Lung microvascular endothelial cell (primary cell): ENCODE results near the gene ORM2. TPM values are rescaled to one million over a fixed set of nuclear protein-coding genes. Genes with fewer than 3 reads are reported as not detected.
"Not testable (repeated sequence)": the region's sequence is repeated elsewhere in the genome, so short reads cannot be mapped to it uniquely, and the experiment has no call there.

ENCODE experiments used
- DNase-seq, 2 donors: peaks; one replicate each; pipeline versions ENCODE4 v3.0.0 to v3.0.0-alpha.2; 2010; ENCODE audit warnings: low read depth in 2 of 2
- total RNA-seq: library from RNA; depleted of rRNA; stranded (reverse); fragments of >200 nt; gene quantifications from 2 replicates; pipeline ENCODE4 v1.2.1, GENCODE V29; 2014

The ORM2 gene
- not detected in 2 replicates for total RNA-seq

DNA sequence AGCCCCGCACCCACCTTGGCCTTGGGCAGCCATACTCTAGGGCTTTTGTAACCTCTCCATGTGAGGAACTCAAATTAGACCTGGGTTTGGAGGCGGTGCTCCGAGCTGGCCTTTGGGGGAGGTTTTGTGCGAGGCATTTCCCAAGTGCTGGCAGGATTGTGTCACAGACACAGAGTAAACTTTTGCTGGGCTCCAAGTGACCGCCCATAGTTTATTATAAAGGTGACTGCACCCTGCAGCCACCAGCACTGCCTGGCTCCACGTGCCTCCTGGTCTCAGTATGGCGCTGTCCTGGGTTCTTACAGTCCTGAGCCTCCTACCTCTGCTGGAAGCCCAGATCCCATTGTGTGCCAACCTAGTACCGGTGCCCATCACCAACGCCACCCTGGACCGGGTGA is at the start of gene ORM2:
Gene ORM2, plus strand, starts transcription at position 245 of the 398 bp plus-strand sequence. Its CDS starts 36 bp downstream, at position 281.
- not testable (repeated sequence) for DNase-seq

DNA sequence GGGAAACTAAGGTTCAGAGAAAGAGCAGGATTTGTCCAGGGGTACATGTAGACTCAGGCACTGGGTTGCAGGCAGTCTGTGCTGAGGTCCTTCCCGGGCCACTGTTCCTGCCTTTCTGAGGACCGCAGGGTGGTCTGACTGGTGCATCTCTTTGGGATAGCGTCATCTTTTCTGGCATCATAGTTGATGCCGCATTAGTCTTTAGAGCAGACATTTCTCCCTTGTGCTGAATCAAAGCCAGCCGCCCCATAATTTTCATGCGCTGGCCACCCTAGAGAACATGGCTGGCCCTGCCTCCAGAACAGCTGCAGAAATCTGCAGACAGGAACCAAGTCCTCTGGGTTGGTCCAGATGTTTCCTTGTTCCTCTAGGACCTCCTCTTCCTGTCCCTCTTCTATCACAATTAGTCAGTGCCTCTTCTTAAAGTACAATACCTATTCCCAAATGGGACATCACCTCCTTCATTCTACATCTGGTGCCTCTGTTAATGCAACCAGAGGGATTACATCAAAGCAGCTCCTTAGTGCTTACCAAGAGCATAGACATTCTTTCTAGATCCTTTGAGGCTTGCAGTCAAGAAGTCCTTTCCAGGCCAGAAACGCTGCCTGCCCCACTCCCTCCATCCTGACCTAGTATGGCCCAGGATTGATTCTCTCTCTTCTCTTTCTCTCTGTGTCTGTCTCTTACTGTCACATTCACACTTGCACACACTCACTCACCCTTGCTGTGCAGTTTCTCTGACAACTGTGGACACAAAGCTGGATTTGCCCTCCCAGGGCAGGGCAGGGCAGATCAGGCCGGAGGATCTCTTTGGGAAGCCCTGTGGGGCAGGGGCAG is 48.8 kb upstream of the ORM2 start:
- peak in 1 of 2 donors; percentile 46 for DNase-seq

DNA sequence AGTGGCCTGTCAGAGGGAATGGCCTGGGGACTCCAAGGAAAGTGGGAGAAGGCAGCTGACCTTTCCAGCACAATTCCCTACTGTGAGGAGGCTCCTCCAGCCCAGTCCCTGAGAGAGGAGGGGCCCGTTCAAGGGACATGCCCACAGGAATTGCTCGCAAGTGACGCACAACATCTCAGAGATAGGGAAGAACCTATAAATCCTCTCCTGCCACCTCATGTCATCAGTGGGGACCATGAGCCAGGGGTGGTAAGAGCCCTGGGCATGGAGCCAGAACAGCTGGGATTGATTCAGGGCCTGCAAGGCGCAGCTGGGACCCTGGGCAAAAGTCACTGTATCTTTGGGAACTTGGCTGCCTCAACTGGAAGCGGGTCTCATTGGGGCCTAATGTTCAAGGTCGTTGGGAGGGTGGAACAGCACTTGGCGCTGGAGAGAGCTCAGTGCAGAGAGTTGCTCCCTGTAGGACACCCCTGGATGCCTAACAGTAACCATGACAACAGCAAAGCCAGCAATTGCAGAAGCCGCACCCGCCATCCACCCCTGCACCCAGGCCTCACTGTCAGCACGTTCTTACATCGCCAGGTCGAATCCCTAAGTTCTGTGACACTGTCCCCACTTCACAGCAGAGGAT is 48.1 kb upstream of the ORM2 start:
- no peak for DNase-seq

GRCh38 chr9:114282104-114282485 is 47.6 kb upstream of the ORM2 start:
- no peak for DNase-seq

DNA sequence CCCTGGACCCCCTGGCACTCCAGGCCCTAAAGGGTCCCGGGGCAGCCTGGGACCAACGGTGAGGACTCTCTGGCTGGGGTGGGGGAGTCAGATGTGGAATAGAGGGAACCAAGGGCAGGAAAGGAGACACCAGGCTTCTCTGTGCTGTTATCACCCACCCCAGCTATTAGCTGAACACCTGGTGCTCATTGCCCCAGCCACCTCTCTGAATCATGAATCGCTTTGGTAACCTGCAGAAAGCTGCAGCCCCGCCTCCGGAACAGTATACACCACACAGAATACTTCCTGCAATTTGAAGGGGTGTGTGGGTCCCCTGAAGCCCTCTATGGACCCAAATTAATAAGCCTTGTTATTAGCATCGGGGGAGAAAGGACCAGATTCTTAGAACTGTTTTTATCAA is 47.2 kb upstream of the ORM2 start:
- DNase-seq, result no peak

DNA sequence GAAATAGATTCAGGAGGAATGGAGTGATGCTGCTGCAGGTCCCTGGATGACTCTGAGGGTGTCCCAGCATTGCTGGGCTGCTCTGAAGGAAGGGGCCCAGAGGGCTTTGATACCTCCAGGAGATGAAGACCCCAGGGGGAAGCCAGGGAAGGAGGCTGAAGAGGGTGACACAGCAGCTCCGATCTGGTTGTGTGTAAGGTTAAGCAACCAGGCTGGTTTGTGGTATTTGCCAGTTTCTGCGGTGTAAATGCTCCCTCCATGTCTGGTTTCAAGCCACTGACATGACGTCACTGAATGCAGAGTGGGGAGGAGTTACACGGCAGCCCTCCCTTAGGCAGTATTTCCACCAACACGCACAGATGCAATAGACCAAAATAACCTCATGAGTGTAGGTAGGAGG is 46.7 kb upstream of the ORM2 start:
- DNase-seq, result peak; percentile 14 to 21

- DNase-seq, result no peak
These were observed 46.0 kb upstream of the ORM2 start for GRCh38 chr9:114283551-114284111.

DNA sequence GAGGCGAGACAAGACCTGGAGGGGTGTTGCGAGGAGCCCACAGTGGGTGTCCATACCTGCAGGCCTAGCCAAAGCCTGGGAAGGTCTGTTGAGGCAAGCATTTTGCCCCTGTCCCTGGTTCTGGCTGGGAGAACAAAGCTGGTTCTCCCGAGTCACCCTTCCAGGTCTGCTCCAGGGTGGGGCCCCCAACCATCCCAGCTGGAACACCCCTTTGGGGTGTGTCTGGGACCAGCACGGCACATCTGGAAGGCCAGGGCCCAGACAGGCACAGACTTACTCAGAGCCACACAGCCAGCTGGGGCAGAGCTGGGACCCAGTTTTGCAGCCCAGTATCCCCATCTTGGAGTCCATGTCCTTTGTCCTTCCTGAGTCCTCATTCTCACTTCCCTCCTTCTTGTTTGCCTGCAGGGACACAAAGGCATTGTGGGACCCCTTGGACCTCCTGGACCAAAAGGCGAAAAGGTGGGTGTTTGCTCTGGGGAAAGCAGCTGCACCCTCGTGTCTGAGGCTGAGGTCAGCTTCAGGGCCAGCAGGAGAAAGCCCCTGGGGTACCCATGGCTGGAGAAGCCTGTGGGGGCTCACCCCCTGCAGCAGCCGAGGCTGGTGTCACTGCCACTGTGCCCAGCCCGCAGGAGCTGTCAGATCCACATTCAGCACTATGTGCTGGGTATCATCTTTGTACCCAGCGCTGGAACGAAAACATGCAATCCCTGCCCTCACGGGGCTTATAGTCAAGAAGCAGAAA is 45.2 kb upstream of the ORM2 start:
- DNase-seq, result no peak

DNA sequence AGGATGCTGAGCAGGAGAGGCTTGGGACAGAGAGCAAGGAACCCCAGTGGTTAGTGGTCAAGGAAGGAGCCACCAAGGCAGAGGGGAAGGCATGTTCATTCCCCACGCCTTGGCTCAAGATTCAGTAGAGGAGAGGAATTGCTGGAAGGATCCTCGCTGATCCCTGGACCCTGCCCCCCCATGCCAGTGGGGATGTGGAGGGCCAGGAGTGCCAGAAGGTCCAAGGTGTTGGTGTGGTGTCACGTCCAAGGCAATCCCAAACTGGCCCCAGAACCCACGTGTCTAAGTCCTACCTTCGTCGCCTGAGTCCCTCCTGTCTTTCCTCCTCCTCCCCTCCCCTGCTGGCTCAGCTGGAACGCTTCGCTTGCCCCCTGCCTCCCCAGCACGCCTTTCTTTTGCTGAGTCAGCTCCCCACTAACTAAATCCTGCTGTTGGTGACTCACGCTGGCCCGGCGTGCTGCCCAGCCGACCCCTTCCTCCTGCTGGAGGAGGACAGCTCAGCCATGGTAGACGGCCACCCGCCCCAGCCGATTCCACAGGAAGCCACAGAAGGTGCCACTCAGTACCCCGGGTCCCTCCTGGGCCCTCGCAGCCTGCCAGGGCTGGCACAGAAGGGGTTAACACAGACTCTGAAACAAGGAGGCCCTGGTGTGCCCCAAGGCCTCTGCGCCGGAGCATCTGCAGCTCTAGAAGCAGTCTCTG is 44.4 kb upstream of the ORM2 start:
- DNase-seq, result peak; percentile 44 to 90

DNA sequence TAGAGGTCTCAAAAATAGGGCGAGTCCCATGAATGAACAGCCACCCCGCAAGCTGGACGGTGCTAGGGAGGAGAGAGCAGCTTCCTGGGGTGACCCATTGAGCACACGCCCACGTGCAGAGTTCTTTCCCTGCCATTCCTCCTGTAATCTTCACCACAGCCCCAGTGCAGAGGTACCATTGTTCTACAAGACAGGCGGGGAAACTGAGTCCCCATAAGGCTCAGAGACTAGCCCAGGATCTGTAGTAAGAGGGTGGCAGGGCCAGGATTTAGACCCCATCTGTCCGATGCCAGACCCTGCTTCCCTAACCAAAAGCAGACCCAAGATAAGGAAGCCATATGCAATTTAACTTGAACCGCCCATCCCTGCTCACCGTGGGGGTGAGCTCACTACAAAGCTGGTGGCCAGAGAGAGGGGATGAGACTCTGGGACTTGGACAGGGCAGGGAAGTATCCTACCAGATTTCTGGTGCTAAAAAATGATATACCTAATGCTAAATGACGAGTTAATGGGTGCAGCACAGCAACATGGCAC is 43.5 kb upstream of the ORM2 start:
- no peak for DNase-seq

GRCh38 chr9:114287001-114287762 is 42.5 kb upstream of the ORM2 start:
- peak in 1 of 2 donors; percentile 34 for DNase-seq

DNA sequence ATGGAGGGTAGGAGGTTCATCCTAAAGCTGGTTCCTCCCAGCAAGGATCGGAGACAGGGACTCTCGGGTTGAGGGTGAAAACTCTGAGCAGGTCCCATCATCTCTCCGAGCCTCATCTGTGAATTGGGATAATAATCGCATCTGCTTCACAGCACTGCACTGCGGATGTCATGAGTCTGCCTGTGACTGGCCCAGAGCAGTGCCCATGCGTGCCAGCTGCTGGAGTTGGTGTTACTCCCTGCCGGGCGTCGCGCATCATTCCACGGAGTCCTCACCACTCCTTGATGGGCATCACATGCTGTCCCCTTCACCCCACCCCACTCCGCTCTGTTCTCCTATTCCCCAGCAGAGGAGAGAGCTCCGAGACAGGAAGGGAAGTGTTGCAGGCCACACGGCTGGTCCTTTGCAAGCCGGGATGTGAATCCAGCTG is 41.9 kb upstream of the ORM2 start:
- no peak for DNase-seq

DNA sequence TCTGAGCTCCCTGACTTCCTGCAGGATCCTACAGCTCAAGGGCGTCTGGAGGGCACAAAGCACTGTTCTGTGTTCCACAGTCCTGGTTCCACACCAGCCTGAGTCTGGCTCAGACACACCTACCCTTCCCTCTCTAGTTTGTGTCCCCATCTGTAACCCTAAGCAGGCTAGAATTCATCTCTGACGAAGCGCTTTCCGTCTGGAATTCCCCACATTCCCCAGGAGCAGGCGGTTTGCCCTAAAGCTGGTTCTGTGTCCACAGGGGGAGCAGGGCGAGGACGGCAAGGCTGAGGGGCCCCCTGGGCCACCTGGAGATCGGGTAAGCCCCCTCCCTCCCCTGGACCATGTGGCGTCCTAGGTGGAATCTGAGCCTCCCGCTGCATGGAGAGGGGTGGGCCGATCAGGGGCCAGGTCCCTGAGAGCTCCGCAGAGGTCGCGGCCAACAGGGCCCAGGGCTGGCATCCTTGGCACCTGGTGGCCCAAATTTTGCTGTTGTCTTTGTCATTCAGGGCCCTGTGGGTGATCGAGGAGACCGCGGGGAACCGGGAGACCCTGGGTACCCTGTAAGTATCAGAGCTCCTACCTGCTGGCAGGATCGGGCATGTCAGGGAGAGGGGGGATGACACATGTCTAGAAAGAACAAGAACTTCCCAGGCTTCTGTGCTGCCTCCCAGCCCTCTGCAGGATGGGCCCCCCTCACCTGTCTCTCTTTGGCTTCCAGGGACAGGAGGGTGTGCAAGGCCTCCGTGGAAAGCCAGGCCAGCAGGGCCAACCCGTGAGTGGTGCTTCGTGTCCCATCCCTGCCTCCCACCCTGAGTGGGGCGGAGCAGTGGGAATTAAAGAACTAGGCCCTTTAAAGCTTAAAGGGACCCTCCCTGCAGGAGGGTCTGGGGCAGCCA is 41.2 kb upstream of the ORM2 start:
- peak; percentile 23 to 80 for DNase-seq

DNA sequence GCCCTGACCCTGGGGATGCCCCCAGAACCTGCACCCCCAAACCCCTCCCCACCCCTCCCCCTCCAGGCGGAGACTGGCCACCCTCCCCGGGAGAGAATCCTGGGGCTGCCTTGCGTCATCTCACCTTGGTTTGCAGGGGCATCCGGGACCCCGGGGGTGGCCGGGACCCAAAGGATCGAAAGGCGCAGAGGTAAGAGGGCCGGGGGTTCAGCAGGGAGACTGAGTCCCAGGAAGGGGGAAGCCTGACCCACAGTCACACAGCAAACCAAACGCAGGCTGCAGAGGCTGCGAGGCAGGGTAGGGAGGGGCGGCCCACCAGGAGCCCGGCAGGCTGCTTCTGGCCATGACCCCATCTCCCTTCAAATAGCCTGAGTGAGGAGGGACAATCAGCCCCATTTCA is 40.6 kb upstream of the ORM2 start:
- DNase-seq, result no peak

- DNase-seq, result no peak
These were observed 39.8 kb upstream of the ORM2 start for GRCh38 chr9:114289571-114290481.

GRCh38 chr9:114290561-114290986 is 39.1 kb upstream of the ORM2 start:
- DNase-seq, result no peak

- peak; percentile 70 to 74 for DNase-seq
These were observed 38.6 kb upstream of the ORM2 start for GRCh38 chr9:114291064-114291474.
